Mesothelial cell of epicardium (in vitro differentiated cells): ENCODE measurements around the gene TRMT10C. TPM values are rescaled to one million over a fixed set of nuclear protein-coding genes. Genes with fewer than 3 reads are reported as not detected.

Experiments used
- DNase-seq, 2 experiments: peaks; one replicate each; pipeline ENCODE4 v3.0.0; 2021; ENCODE audit warnings: low spot score in 2 of 2; ENCODE audit not compliant: unreplicated experiment in 2 of 2
- H3K27ac Mint-ChIP-seq: 2 replicates; pipeline ENCODE4 v1.8.0; 2021; ENCODE audit warnings: mixed read lengths
- H3K27me3 Mint-ChIP-seq: 2 replicates; pipeline ENCODE4 v1.8.0; 2021; ENCODE audit warnings: low read depth, mixed read lengths
- H3K36me3 Mint-ChIP-seq: 2 replicates; pipeline ENCODE4 v1.8.0; 2021; ENCODE audit warnings: mixed read lengths
- H3K4me1 Mint-ChIP-seq: 2 replicates; pipeline ENCODE4 v1.8.0; 2021; ENCODE audit warnings: mixed read lengths
- H3K4me3 Mint-ChIP-seq: 2 replicates; pipeline ENCODE4 v1.8.0; 2021; ENCODE audit warnings: mild to moderate bottlenecking, moderate library complexity, mixed read lengths
- H3K9me3 Mint-ChIP-seq: 2 replicates; pipeline ENCODE4 v1.8.0; 2021; ENCODE audit warnings: mixed read lengths
- total RNA-seq: library from RNA; stranded (reverse); gene quantifications from 3 replicates; pipeline ENCODE4 v1.2.1, GENCODE V29; 2021
- TF ChIP-seq, protein P1 (sequence below): fragments of 200-600 bp; sonication (generic); IDR thresholded peaks from one replicate; pipeline ENCODE4 v1.5.0; 2021; ENCODE audit warnings: antibody characterized with exemption; ENCODE audit not compliant: unreplicated experiment

TRMT10C gene
- total RNA-seq, 1 donor from 2014 or later, result 29.2 TPM

DNA sequence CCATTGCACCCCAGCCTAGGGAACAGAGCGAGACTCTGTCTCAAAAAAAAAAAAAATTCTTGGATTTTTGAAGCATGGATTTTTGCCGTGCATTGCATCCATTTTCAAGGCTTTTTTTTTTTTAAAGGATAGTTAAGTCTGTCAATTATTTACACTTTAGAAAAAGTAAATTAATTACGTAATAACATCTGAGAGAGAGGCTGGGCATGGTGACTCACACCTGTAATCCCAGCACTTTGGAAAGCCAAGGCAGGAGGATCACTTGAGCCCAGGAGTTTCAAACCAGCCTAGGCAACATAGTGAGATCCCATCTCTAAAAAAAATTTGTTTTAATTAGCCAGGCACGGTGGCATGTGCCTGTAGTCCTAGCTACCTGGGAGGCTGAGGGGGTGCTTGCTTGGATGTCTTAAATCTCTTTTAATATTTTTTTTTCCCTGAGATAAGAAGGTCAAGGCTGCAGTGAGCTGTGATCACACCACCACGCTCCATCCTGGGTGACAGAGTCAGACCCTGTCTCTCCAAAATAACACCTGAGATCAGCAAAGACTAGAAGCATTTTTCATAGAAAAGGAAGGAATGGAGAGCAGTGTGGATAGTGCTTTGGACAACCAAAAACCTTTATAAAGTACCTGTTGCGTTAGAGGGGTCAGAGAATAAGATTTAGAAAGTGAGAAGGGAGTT lies 41.8 kb upstream of the TRMT10C start:
- TF ChIP-seq, protein P1, sequence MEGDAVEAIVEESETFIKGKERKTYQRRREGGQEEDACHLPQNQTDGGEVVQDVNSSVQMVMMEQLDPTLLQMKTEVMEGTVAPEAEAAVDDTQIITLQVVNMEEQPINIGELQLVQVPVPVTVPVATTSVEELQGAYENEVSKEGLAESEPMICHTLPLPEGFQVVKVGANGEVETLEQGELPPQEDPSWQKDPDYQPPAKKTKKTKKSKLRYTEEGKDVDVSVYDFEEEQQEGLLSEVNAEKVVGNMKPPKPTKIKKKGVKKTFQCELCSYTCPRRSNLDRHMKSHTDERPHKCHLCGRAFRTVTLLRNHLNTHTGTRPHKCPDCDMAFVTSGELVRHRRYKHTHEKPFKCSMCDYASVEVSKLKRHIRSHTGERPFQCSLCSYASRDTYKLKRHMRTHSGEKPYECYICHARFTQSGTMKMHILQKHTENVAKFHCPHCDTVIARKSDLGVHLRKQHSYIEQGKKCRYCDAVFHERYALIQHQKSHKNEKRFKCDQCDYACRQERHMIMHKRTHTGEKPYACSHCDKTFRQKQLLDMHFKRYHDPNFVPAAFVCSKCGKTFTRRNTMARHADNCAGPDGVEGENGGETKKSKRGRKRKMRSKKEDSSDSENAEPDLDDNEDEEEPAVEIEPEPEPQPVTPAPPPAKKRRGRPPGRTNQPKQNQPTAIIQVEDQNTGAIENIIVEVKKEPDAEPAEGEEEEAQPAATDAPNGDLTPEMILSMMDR, result no peak
- H3K36me3 Mint-ChIP-seq, result no peaks in the 10 kb centered on the region

DNA sequence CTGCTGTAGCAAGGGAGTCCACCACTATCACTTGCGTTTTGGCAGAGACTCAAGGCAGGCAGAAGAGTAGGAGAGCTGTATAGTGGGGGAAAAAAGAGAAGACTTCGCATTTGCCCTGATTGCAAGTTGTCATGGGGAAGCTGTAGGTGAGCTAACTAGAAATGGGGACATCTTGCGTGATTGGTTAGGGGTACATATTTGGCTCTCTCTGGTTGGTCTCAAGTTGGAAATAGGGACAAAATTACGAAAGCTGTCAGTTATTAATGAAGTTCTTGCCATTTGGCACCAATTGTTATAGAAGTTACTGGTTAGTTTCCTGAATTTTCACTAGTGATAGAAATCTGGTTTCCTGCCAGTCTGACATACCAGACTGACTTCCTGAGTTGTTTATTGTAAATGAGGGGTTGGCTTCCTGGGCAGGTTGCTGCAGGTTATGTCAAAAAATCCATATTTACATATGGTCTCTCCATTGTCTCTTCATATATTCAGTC lies 40.4 kb upstream of the TRMT10C start:
- DNase-seq, result no peak
- H3K27ac Mint-ChIP-seq, result no peak overlapping the region
- no peaks in the 10 kb centered on the region for H3K9me3 Mint-ChIP-seq
- H3K4me3 Mint-ChIP-seq, result no peak overlapping the region
- peaks cover 9% of the 10 kb centered on the region for H3K27me3 Mint-ChIP-seq
- TF ChIP-seq, protein P1, result no peak
- H3K4me1 Mint-ChIP-seq, result peaks cover 10% of the 10 kb centered on the region
- H3K36me3 Mint-ChIP-seq, result no peaks in the 10 kb centered on the region

More for the DNA sequence above, 41.8 kb upstream of the TRMT10C start:
- Mint-ChIP-seq H3K9me3 (no peaks in the 10 kb centered on the region), H3K27me3 (peaks cover 9% of the 10 kb centered on the region), H3K4me1 (peaks cover 10% of the 10 kb centered on the region), H3K27ac (no peak overlapping the region), H3K4me3 (no peak overlapping the region)
- no peak for DNase-seq

DNA sequence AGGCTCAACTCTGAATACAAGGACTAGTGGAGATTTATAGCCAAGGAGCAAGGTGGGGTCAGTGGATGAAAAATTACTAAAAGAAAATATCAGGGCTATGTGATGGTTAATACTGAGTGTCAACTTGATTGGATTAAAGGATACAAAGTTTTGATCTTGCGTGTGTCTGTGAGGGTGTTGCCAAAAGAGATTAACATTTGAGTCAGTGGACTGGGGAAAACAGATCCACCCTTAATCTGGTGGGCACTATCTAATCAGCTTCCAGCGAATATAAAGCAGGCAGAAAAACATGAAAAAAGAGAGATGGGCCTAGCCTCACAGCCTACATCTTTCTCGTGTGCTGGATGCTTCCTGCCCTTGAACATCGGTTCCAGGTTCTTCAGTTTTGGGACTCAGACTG lies 34.2 kb upstream of the TRMT10C start:
- DNase-seq, result no peak
- TF ChIP-seq, protein P1, result no peak
- H3K27ac Mint-ChIP-seq, result no peak overlapping the region
- H3K4me1 Mint-ChIP-seq, result peaks cover 5% of the 10 kb centered on the region
- H3K36me3 Mint-ChIP-seq, result no peaks in the 10 kb centered on the region
- H3K9me3 Mint-ChIP-seq, result peaks cover 11% of the 10 kb centered on the region
- no peaks in the 10 kb centered on the region for H3K27me3 Mint-ChIP-seq
- H3K4me3 Mint-ChIP-seq, result no peak overlapping the region

DNA sequence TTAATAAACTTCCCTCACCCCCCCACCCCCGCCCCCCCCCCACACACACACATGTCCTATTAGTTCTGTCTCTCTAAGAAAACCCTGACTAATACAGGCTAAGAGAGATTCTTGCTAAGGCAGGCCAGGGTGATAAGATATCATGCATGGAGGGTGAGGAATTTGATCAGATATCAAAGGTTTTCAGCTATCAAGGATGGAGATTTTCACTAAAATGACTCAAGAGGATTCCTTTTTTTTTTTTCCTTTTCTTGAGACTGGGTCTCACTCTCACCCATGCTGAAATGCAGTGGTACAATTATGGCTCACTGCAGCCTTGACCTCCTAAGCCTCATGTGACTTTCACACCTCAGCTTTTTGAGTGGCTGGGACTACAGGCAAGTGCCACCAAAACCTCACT lies 33.8 kb upstream of the TRMT10C start:
- H3K27me3 Mint-ChIP-seq, result no peaks in the 10 kb centered on the region
- peaks cover 10% of the 10 kb centered on the region for H3K4me1 Mint-ChIP-seq
- DNase-seq, result no peak
- peaks cover 11% of the 10 kb centered on the region for H3K9me3 Mint-ChIP-seq
- H3K27ac Mint-ChIP-seq, result no peak overlapping the region
- H3K4me3 Mint-ChIP-seq, result no peak overlapping the region
- no peaks in the 10 kb centered on the region for H3K36me3 Mint-ChIP-seq
- TF ChIP-seq, protein P1, result no peak

DNA sequence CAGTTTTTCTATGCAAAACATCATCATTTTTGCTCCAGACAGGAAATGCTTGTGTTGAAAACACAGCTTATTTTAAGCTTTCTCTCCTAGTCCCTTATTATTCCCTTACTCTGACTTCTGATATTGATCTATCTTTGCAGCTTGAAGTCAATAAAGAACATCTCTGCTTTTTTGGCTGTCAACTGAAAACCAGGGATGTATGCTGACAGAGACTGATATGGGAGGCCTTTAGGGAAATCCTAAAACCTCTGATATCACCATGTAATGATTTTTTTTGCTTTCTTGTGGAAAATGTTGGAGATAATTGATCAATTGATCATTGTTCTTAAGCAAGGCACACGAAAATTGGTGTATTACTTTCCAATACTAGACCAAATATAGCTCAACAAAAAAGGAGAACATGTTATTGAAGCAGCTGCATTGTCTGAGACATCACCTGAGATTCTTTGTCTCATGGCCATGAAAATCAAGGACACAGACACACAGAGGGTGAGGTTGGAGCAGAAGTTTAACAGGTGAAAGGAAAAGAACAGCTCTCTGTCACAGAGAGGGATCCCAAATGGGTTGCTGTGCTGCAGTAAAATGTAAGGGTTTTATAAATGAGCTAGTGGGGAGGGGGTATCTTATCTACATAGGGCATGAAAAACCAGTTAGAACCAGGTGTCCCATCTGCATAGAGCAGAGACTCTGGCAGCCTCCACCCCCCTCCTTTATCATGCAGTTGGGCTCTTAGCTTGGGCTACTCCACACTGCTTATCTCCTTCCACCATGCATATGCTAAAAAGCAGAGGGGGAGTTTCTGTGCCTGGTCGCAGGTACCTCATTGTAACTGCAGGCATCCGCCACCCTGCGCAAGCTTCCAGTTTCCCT lies 31.6 kb upstream of the TRMT10C start:
- no peak overlapping the region for H3K4me3 Mint-ChIP-seq
- TF ChIP-seq, protein P1, result no peak
- no peak for DNase-seq

More for the DNA sequence above, 31.6 kb upstream of the TRMT10C start:
- H3K36me3 Mint-ChIP-seq, result no peaks in the 10 kb centered on the region
- no peaks in the 10 kb centered on the region for H3K27me3 Mint-ChIP-seq
- no peak overlapping the region for H3K27ac Mint-ChIP-seq
- H3K9me3 Mint-ChIP-seq, result peaks cover 11% of the 10 kb centered on the region
- H3K4me1 Mint-ChIP-seq, result peaks cover 20% of the 10 kb centered on the region
